ENCODE data around the gene ALG10. TPM values are rescaled to one million over a fixed set of nuclear protein-coding genes. Genes with fewer than 3 reads are reported as not detected.
"Not testable (repeated sequence)": the region's sequence is repeated elsewhere in the genome, so short reads cannot be mapped to it uniquely, and the experiment has no call there.

Gene ALG10
- total RNA-seq, 1 experiment from 2014 or later, result 7.6 TPM

DNA sequence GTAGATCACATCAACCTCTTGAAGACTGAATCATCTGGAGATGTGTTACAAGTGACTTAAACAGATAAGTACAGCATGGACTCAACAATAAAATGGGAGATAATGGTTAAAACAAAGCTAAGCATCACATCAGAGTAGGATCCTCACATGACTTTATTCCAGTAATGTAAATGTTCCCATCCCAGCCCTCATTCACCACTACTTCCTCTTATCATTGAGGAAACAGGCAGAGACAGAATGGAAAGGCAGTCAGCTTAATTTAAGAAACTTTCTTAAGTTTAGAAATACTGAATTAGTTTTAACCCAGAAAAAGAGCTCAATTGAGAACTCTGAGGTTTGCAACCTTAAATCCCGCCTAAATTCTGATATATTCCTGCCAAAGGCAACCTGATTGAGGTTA lies 1.2 kb upstream of the ALG10 start:
- intact Hi-C loops (cut with micrococcal nuclease), result no loop called here
- H3K9me3 Mint-ChIP-seq (ENCODE audit: unreplicated experiment), result no peaks in the 10 kb centered on the region
- TF ChIP-seq CTCF (IDR thresholded peaks at IDR 0.05; ENCODE audit: unreplicated experiment), result no peak
- no peak overlapping the region for H3K4me3 Mint-ChIP-seq (ENCODE audit: unreplicated experiment)
- no peak for DNase-seq (ENCODE audit: unreplicated experiment)
- ChIA-PET CTCF (interaction anchor here (0.8 to 5.1 kb wide), 6 partner anchors 12 to 1265 kb away, joined by 3 to 62 read pairs (median 8); partner anchors contain the start of gene YARS2), POLR2A (interaction anchor here (1.3 to 3.5 kb wide), 2 partner anchors 1074 to 1266 kb away, joined by 6 to 35 read pairs; partner anchors contain the start of gene YARS2)
- no peaks in the 10 kb centered on the region for H3K36me3 Mint-ChIP-seq (ENCODE audit: insufficient read depth, unreplicated experiment)
- peaks cover 11% of the 10 kb centered on the region for H3K27me3 Mint-ChIP-seq (ENCODE audit: insufficient read depth, unreplicated experiment)
- no peaks in the 10 kb centered on the region for H3K4me1 Mint-ChIP-seq (ENCODE audit: insufficient read depth, unreplicated experiment)
- no peak overlapping the region for H3K27ac Mint-ChIP-seq (ENCODE audit: low read depth, unreplicated experiment)
- no TSS peak for BruUV-seq (replicated peaks)

GRCh38 chr12:34027661-34028060 lies 5.4 kb downstream of the ALG10 start:
- CTCF ChIA-PET, result interaction anchor here (0.6 kb wide), 1 partner anchor 828 kb away, joined by 3 read pairs; no protein-coding TSS in a partner anchor
- intact Hi-C loops (cut with micrococcal nuclease); H3K27me3 Mint-ChIP-seq (ENCODE audit: insufficient read depth, unreplicated experiment); DNase-seq (ENCODE audit: unreplicated experiment); H3K27ac Mint-ChIP-seq (ENCODE audit: low read depth, unreplicated experiment); H3K4me3 Mint-ChIP-seq (ENCODE audit: unreplicated experiment); H3K4me1 Mint-ChIP-seq (ENCODE audit: insufficient read depth, unreplicated experiment); H3K9me3 Mint-ChIP-seq (ENCODE audit: unreplicated experiment); H3K36me3 Mint-ChIP-seq (ENCODE audit: insufficient read depth, unreplicated experiment); POLR2A ChIA-PET; BruUV-seq (replicated peaks): not testable (repeated sequence)

DNA sequence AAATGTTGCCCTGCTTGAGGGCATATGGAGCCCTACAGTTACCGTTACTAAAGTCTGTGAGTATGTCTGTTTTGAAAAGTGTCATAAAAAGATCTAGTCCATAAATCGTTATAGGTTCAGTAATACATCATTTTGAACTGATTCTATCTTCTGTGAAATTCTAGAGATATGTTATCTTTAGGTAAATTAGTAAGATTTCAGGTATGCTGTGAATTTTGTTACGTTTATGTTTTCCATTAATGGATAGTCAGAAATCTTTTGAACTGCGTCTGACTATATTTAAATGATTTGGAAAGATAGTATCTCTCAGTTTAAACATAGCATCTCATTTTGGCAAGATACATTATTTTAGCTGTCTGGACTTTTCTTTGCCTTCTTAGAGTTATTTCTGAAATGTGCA lies 8.3 kb downstream of the ALG10 start:
- no peaks in the 10 kb centered on the region for H3K4me1 Mint-ChIP-seq (ENCODE audit: insufficient read depth, unreplicated experiment)
- no peak overlapping the region for H3K27ac Mint-ChIP-seq (ENCODE audit: low read depth, unreplicated experiment)
- no peaks in the 10 kb centered on the region for H3K27me3 Mint-ChIP-seq (ENCODE audit: insufficient read depth, unreplicated experiment)
- no peak for TF ChIP-seq CTCF (IDR thresholded peaks at IDR 0.05; ENCODE audit: unreplicated experiment)
- BruUV-seq (replicated peaks), result no TSS peak
- DNase-seq (ENCODE audit: unreplicated experiment), result no peak
- no peaks in the 10 kb centered on the region for H3K9me3 Mint-ChIP-seq (ENCODE audit: unreplicated experiment)
- intact Hi-C loops (cut with micrococcal nuclease), result no loop called here
- CTCF ChIA-PET, result no interaction called here
- peaks cover 6% of the 10 kb centered on the region for H3K36me3 Mint-ChIP-seq (ENCODE audit: insufficient read depth, unreplicated experiment)
- no peak overlapping the region for H3K4me3 Mint-ChIP-seq (ENCODE audit: unreplicated experiment)
- POLR2A ChIA-PET, result interaction anchor here (0.6 kb wide), 1 partner anchor 1090 kb away, joined by 5 read pairs; no protein-coding TSS in a partner anchor

- Mint-ChIP-seq H3K9me3 (ENCODE audit: unreplicated experiment) (no peaks in the 10 kb centered on the region), H3K27ac (ENCODE audit: low read depth, unreplicated experiment) (no peak overlapping the region)
- POLR2A ChIA-PET, result no interaction called here
Measured at GRCh38 chr12:34033628-34034296, 11.5 kb downstream of the ALG10 start.

More at GRCh38 chr12:34033628-34034296, 11.5 kb downstream of the ALG10 start:
- intact Hi-C loops (cut with micrococcal nuclease), result no loop called here
- Mint-ChIP-seq H3K4me3 (ENCODE audit: unreplicated experiment) (no peak overlapping the region), H3K36me3 (ENCODE audit: insufficient read depth, unreplicated experiment) (peaks cover 6% of the 10 kb centered on the region), H3K4me1 (ENCODE audit: insufficient read depth, unreplicated experiment) (no peaks in the 10 kb centered on the region), H3K27me3 (ENCODE audit: insufficient read depth, unreplicated experiment) (no peaks in the 10 kb centered on the region)
- BruUV-seq (replicated peaks), result no TSS peak
- TF ChIP-seq CTCF (IDR thresholded peaks at IDR 0.05; ENCODE audit: unreplicated experiment), result peak; percentile 58
- peak; percentile 39 for DNase-seq (ENCODE audit: unreplicated experiment)
- CTCF ChIA-PET, result interaction anchor here (0.6 to 1.5 kb wide), 13 partner anchors 12 to 1419 kb away, joined by 3 to 5 read pairs (median 3); partner anchors contain the start of gene YARS2

All from MCF 10A (cell line).